PC-9 (cell line): ENCODE data around the gene HIF1AN.

Source experiments
- CTCF ChIP-seq: fragments of 200-600 bp; sonication (generic); conservative IDR thresholded peaks from 2 replicates; pipeline ENCODE4 v1.6.1; 2017; ENCODE audit warnings: mixed run types, antibody characterized with exemption, mild to moderate bottlenecking, moderate library complexity
- EZH2 ChIP-seq: fragments of 200-600 bp; sonication (generic); IDR thresholded peaks from 2 replicates; pipeline ENCODE4 v1.8.0; 2017; ENCODE audit warnings: antibody characterized with exemption, low read depth

- TF ChIP-seq CTCF (no peak), EZH2 (no peak)
Measured at GRCh38 chr10:100575585-100576281, 40.0 kb downstream of the HIF1AN start.
